ENCODE results near the gene PDGFRB. TPM values are rescaled to one million over a fixed set of nuclear protein-coding genes. Genes with fewer than 3 reads are reported as not detected.

The PDGFRB gene
- total and polyA plus RNA-seq, 12 donors: 15.5 to 101 (median 42.9) TPM

- ATAC-seq (no peak), DNase-seq (no peak)
- no peak for TF ChIP-seq CTCF (IDR thresholded peaks at IDR 0.05)
- no peak overlapping the region for H3K4me3 ChIP-seq
- WGBS, 2 donors: 69 to 82% methylated on average over 1 of the region's 1 CpG
- intact Hi-C loops (cut with DNase I): loop anchor here in 1 of 10 donors (10.0 kb wide), 1 partner anchor 363 kb away; no protein-coding TSS in a partner anchor
- H3K9me3 ChIP-seq: no peaks in the 10 kb centered on the region
- peaks cover 0 to 25% (median 5%) of the 10 kb centered on the region in 7 donors for H3K27me3 ChIP-seq
- peaks cover 0 to 34% (median 6%) of the 10 kb centered on the region in 9 donors for H3K4me1 ChIP-seq
- H3K27ac ChIP-seq: no peak overlapping the region
- H3K36me3 ChIP-seq: no peaks in the 10 kb centered on the region
Measured at GRCh38 chr5:150172145-150172544, 16.5 kb upstream of the PDGFRB start.

GRCh38 chr5:150168864-150169263, 13.2 kb upstream of the PDGFRB start:
- ATAC-seq: peak in 5 of 8 donors; percentile 23 to 57 (median 30)
- intact Hi-C loops (cut with DNase I): loop anchor here in 1 of 10 donors (10.0 kb wide), 2 partner anchors 176 to 266 kb away; no protein-coding TSS in a partner anchor
- no peak overlapping the region for H3K4me3 ChIP-seq
- no peaks in the 10 kb centered on the region for H3K9me3 ChIP-seq
- H3K27me3 ChIP-seq: peaks cover 0 to 44% (median 10%) of the 10 kb centered on the region in 7 donors
- H3K4me1 ChIP-seq: peaks cover 3 to 36% (median 15%) of the 10 kb centered on the region in 9 donors
- 36 to 47% methylated on average over 3 of the region's 3 CpGs for WGBS, 2 donors
- no peaks in the 10 kb centered on the region for H3K36me3 ChIP-seq
- no peak for TF ChIP-seq CTCF (IDR thresholded peaks at IDR 0.05)
- H3K27ac ChIP-seq: peak overlapping the region in 2 of 10 donors; percentile 15 to 35
- DNase-seq: no peak

- intact Hi-C loops (cut with DNase I): loop anchor here in 1 of 10 donors (10.0 kb wide), 2 partner anchors 177 to 267 kb away; no protein-coding TSS in a partner anchor
- no peak for ATAC-seq
- DNase-seq: no peak
- TF ChIP-seq CTCF (IDR thresholded peaks at IDR 0.05): peak in 1 of 9 donors; percentile 5
- peaks cover 3 to 46% (median 25%) of the 10 kb centered on the region in 9 donors for H3K4me1 ChIP-seq
- no peak overlapping the region for H3K4me3 ChIP-seq
- no peaks in the 10 kb centered on the region for H3K9me3 ChIP-seq
- H3K27me3 ChIP-seq: peaks cover 0 to 44% (median 10%) of the 10 kb centered on the region in 7 donors
- no peak overlapping the region for H3K27ac ChIP-seq
- no peaks in the 10 kb centered on the region for H3K36me3 ChIP-seq
- WGBS, 2 donors: 88 to 94% methylated on average over 14 of the region's 14 CpGs
Measured at GRCh38 chr5:150167908-150168307, 12.3 kb upstream of the PDGFRB start.

GRCh38 chr5:150167512-150167850, 11.8 kb upstream of the PDGFRB start:
- no peak for TF ChIP-seq CTCF (IDR thresholded peaks at IDR 0.05)
- intact Hi-C loops (cut with DNase I): loop anchor here in 1 of 10 donors (10.0 kb wide), 2 partner anchors 177 to 267 kb away; no protein-coding TSS in a partner anchor
- H3K27ac ChIP-seq: no peak overlapping the region
- no peaks in the 10 kb centered on the region for H3K36me3 ChIP-seq
- H3K9me3 ChIP-seq: no peaks in the 10 kb centered on the region
- DNase-seq (no peak), ATAC-seq (no peak)
- no peak overlapping the region for H3K4me3 ChIP-seq
- peaks cover 3 to 50% (median 27%) of the 10 kb centered on the region in 9 donors for H3K4me1 ChIP-seq
- 70 to 71% methylated on average over 15 of the region's 15 CpGs for WGBS, 2 donors
- peaks cover 0 to 44% (median 10%) of the 10 kb centered on the region in 7 donors for H3K27me3 ChIP-seq
